HG03575 (cell line): ENCODE results near the gene AGAP1.

Experiments used
- ATAC-seq: cut with Tn5 transposase; IDR thresholded peaks from one replicate; pipeline ENCODE4 v1.9.1; 2021; ENCODE audit not compliant: unreplicated experiment, insufficient number of reproducible peaks, low FRiP score; ENCODE audit errors: extremely low read depth

Gene AGAP1

DNA sequence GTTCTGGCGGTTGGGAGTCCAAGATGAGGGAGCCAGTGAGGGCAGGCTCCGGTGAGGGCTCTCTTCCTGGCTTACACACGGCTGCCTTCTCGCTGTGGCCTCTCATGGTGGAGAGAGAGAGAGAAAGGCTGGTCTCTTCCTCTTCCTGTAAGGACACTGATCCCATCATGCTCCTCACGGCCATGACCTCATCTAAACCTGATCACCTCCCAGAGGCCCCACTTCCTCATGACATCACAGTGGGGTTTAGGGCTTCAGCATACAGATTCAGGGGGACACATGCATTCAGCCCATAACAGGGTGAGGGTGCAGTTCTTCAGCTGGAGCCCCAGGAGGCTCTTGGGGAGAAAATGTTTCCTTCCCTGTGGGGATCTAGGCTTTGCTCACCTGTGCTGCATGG lies 29.2 kb downstream of the AGAP1 start:
- ATAC-seq = no peak

DNA sequence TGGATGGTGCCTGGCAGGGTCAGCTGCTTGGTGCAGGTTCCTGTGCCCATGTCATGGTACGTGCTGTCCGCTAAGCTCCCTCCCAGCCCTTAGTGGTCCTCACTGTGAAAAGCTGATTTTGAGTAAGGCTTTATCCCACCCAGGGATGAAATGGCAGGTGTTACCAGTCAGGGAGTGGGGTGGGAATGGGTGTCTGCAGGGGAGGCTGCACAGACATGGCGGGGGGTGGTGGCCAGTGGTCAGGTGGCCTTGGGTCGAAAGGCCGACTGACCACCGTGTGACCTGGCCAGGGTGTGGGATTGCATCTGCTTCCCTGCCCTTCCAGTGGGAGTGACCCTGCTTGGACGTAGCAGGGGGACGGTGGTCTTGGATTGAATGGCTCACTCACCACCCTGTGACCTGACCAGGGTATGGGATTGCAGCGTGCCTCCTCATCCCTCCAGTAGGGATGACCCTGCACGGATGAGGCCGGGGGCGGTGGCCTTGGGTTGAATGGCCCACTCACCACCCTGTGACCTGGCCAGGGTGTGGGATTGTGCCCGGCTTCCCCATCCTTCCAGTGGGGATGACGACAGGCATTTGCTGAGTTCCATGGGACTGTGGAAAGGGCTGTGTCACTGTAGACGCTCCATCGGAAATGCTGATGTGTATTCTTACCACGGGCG lies 29.8 kb downstream of the AGAP1 start:
- ATAC-seq = no peak

GRCh38 chr2:235526166-235526565 lies 32.3 kb downstream of the AGAP1 start:
- ATAC-seq = no peak

DNA sequence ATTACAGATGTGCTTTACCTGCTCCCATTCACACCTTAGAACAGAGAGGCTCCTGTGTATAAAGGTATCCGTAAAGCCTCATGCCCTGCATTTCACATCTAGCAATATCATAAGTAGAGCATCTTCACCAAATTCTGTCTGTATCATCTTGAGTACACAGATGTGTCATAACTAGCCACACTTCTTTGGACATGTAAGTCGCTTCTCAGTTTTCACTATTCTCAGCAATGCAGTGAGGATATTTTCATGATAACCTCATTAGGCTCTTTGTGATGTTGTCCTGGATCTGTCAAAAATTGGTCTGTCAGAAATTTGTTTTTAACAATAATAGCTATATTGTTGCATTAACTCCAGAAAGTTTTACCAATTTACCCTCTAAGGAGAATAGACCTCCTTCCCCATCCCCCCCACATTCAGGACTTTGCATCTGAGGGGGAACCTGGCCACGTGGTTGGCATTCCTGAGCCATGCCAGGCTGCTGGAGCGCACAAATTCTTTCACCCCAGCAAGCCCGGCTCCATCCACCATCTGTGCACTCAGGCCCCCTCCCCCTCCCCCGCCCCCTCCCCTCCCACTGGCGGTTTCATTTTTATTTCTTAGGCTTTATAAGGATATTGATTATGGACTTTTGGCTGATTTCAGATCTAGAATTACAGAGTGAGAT lies 34.1 kb downstream of the AGAP1 start:
- ATAC-seq = no peak

GRCh38 chr2:235529621-235530020 lies 35.8 kb downstream of the AGAP1 start:
- ATAC-seq = no peak

DNA sequence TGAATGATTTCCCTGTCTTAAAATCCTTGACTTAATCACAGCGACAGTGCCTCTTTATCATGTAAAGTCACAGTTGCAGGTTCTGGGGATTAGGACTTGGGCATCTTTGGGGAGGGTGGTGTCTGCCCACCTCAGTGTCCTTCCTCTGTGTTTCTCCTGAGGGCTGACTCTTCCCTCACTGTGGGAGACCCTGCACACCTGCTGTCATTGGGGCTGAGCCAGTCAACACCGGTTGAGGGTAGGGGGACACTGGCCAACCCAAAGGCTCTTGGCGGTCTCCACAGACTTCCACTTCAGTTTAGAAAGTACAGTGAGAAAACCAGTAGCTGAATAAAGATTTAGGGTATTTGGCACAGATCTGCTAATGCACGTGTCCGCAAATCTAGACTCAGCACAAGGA lies 36.9 kb downstream of the AGAP1 start:
- no peak for ATAC-seq

GRCh38 chr2:235532307-235532706 lies 38.5 kb downstream of the AGAP1 start:
- no peak for ATAC-seq

GRCh38 chr2:235533198-235533597 lies 39.4 kb downstream of the AGAP1 start:
- no peak for ATAC-seq

DNA sequence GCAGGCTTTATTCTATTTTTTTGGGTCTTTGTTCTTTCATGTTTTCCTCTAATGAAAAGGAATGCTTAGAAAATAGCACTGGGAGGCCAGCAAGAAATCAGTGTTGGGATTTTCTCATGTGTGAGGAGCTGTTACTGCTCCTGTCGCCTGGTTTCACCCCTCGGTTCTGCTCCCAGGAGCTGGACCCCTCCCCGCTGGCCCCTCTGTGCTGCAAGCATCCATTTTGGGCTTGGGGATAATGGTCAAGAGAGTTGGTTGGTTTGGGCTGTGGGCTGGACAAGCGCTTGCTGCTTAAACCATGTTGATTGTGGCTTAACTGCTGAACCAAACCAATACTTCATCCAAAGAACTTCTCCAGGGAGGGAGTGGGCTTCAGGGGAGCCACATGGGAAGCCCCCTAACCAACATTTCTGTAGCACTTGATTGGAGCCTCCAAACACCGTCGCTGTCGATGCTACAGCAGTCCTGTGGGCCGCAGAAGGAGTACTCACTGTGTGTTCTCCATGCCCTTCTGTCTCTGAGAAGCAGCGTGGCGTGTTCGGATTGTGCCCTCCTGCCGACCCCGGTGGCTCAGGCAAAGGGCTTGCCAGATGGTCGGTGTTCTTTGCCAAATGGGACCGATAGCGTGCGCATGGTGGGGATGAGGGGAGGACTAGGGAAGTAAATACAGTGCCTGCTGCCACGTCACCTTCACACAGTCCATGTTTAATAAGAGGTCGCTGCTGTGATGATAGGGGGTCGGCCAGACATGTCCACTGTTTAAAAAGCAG lies 40.0 kb downstream of the AGAP1 start:
- ATAC-seq = no peak

DNA sequence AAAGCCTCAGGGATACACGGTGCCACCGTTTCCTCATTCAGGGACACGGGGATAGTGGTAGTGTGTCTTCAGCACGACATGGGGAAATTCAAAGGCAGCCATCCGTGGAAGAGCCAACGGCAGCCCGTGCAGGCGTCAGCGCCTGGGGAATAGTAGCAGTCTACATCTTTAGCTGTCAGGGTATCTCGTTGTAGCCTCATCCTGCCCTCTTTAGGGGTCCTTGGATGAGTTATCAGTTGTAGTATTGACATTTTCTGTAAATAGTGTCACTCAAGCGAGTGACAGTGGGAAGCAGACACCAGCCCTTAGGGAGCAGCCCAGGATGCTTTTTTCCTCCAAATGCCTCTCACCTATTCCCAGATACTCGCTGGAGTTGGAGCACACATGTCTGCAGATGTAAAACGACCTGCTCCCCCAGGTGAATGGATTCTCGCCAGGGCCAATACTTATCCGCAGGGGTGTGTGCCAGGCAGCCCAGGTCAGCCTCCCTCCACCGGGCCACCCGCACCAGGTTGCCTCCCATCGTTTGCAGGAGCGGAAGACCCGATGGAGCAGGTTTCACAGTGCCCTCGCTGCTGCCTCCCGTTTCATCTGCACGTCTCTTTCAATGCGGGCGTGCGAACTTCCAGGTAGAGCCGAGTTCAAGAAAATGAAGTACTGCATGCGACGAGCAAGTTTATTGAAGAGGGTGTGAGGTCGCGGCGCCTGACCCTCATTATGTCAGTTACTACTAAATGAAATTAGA lies 41.0 kb downstream of the AGAP1 start:
- ATAC-seq = no peak

GRCh38 chr2:235535423-235536130 lies 41.7 kb downstream of the AGAP1 start:
- no peak for ATAC-seq

DNA sequence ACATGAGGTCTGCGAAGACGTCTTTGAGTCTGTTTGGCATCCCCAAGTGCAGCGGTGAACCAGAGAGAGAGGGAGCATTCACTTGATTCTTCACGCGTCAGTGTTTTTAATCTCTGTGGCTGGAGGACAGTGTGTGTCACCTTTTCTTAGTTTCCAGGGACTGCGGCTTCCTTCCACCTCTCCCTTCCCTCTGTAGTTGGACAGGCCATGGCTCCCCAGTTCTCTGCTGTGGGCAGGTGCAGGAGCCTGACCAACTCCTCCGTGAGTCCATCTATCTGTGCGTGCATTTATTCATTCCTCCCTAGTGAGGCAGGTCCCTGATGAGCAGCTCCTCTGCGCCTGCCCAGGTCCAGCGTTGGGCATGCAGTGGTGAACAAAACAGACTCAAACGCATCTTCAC lies 42.9 kb downstream of the AGAP1 start:
- no peak for ATAC-seq

DNA sequence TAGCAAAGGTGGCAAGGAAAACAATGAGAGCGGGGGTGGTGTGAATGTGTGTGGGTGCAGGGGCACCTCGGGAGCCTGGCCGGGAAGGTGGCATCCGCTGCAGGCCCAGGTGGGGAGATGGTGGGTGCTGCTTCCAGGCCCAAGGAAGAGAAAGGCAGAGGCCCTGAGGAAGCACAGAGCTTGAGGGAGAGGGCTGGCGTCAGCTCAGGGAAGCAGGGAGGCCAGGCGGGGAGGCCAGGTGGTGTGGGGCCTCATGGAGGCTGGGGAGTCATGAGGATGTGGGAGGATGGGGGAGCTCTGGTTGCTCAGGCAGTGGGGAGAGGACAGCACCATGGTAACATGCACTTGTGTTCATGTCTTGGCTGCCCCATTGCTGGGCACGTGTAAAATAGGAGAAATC lies 43.3 kb downstream of the AGAP1 start:
- ATAC-seq = no peak

DNA sequence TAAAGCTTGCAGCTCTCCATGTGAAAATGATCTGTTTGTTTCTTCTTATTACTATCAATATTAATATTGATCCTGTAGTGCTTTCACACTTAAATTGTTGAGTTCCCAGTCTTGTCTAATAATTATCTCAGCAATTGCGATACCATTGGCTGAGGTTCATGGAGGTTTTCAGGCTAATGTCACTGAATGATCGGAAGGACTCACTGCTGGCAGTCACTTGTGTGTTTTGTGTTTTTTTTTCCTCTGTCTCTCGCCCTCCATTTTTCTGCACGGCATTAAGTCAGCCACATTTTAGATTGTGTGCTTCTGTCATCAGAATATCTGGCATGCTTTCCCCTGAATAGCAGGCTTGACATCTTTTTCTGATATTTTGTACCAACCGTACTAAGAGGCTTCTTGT lies 43.7 kb downstream of the AGAP1 start:
- ATAC-seq = no peak

- no peak for ATAC-seq
Observed at GRCh38 chr2:235538144-235538639, 44.3 kb downstream of the AGAP1 start.

DNA sequence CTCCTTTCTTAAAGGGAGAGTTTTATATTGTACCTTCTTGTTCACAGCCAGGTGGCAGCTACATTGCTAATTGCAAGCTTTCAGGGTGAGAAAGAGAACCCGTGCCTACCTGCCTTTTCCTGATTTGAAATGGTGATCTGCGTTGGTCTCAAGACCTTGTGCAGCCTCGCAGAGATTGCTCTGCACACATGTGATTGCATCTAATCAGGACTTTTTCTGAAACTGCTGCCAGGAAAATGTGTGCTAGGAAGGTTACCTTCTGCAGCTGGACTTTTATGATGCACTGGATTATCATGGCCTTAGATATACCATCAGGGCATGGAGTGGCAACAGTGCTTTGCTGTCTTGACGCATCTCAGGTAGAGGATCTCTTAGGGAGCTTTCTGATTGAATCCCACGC lies 45.1 kb downstream of the AGAP1 start:
- ATAC-seq = no peak

DNA sequence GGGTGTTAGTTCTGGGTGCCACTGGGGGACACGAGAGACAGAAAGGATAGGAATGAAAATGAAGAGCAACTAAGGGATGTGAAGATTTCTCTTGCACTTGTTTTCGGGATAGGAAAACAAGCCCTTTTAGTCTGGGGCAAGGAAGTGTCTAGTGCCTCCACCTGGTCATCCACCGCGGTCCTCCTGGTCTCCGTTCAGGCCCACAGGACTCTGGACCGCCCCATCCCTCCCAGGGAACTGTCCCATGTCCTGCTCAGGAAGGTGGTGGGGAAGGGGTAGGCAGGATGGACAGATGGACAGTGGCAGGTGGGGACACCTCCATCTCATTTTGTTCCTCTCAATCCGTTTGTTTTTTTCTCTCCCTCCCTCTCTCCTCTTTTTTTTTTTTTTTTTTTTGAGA lies 45.9 kb downstream of the AGAP1 start:
- no peak for ATAC-seq

- no peak for ATAC-seq
Observed at GRCh38 chr2:235541016-235541415, 47.2 kb downstream of the AGAP1 start.
